GM19467 (cell line): ENCODE data around the gene ADSS2.
"Not testable (repeated sequence)": the region's sequence is repeated elsewhere in the genome, so short reads cannot be mapped to it uniquely, and the experiment has no call there.

ENCODE experiments used
- ATAC-seq: cut with Tn5 transposase; IDR thresholded peaks from one replicate; pipeline ENCODE4 v1.9.1; 2021; ENCODE audit warnings: mild to moderate bottlenecking, moderate library complexity; ENCODE audit not compliant: unreplicated experiment

Gene ADSS2

DNA sequence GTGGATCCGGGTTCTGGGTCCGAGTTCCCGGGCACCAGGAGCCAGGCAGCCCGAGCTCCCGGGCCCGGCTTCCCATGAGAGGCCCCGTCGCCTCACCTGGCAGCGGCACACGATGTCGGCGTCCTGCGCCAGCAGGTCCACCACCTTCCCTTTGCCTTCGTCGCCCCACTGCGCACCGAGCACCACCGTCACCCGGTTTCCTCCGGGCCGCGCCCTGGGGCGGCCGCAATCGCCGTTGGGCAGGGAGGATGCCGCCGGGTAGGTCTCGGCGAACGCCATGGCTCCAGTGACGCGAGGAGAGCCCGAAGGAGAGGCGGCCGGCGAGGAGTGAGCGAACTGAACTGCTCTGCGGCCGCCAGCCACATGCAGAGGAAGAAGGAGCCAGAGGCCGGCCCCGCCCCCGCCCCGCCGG lies at the start of gene ADSS2:
TSS of gene ADSS2 (minus strand) at position 371 of the 412 bp plus-strand sequence. CDS start at position 279, 92 bp downstream.
- no peak for ATAC-seq

DNA sequence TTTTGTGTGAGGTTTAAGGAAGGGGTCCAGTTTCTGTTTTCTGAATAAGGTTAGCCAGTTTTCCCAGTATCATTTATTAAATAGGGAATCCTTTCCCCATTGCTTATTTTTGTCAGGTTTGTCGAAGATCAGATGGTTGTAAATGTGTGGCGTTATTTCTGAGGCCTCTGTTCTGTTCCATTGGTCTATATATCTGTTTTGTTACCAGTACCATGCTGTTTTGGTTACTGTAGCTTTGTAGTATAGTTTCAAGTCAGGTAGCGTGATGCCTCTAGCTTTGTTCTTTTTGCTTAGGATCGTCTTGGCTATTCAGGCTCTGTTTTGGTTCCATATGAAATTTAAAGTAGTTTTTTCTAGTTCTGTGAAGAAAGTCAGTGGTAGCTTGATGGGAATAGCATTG lies 48.8 kb upstream of the ADSS2 start:
- not testable (repeated sequence) for ATAC-seq

GRCh38 chr1:244499484-244499883 lies 47.8 kb upstream of the ADSS2 start:
- ATAC-seq = not testable (repeated sequence)

DNA sequence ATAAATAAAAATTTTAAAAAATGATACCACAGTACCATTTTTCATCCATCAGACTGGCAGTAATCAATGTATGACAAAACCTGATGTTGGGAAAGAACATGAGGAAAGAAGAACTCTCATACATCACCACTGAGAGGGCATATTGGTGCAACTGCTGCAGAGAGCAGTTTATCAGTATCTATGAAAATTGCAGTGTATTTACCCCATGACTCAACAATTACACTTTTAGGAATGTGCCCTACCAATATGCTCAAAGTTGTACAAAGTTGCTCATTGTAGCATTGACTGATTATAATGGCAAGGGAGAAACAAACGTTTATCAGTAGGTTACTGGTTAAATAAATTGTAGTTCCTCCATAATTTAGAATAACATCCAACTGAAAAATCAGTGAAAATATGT lies 46.1 kb upstream of the ADSS2 start:
- no peak for ATAC-seq

GRCh38 chr1:244496186-244496585 lies 44.5 kb upstream of the ADSS2 start:
- no peak for ATAC-seq

DNA sequence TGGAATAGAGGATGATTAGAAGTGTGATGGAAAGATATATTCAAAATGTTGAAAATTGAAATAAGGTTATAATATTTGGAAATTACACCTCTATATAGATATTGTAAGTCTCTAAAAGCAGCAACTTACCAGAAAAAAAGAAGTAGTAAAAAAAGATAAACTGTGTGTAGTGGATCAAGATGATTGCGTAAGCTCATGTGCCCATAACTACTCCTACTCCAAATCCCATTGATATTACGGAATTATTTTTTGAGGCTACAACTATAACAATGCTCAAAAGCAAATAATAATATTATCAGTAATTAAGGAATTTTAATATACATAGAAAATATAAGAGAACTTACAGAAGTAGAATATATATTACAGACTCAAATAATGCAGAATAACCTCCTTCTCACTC lies 42.9 kb upstream of the ADSS2 start:
- no peak for ATAC-seq

DNA sequence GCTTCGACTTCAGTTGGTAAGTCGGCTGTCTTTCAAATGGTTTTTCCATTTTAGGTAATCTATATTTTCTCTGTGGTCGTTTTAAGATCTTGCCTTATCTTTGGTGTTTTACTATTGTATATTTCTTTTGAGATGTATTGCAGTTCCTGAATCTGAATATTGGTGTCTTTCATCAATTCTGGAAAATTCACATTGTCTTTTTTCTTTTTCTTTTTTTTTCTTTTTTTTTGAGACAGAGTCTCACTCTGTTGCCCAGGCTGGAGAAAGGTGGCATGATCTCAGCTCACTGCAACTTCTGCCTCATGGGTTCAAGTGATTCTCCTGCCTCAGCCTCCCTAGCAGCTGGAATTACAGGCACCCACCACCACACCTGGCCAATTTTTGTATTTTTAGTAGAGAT lies 33.3 kb upstream of the ADSS2 start:
- not testable (repeated sequence) for ATAC-seq

GRCh38 chr1:244473059-244473605 lies 21.4 kb upstream of the ADSS2 start:
- ATAC-seq = no peak

- ATAC-seq = no peak
Observed at GRCh38 chr1:244466724-244467123, 15.0 kb upstream of the ADSS2 start.

- ATAC-seq = peak; percentile 98
Observed at GRCh38 chr1:244461245-244462071, 9.7 kb upstream of the ADSS2 start, which contains the start of gene CATSPERE. TSS of gene CATSPERE (plus strand) at chr1:244461273. CDS start at chr1:244461430, 157 bp downstream.

DNA sequence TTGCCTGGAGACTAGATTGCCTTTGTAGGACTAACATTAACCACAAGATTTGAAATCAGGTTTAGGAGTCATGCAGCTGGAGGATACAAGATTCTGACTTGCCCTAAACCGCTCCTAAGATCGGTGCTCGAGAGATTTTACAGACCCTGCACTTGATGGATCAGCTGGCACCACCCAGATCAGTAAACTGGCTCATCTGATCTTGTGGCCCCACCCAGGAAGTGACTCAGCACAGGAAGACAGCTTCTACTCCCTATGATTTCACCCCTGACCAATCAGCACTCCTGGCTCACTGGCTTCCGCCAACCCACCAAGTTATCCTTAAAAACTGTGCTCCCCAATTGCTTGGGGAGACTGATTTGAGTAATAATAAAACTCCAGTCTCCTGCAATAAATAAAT lies 8.5 kb upstream of the ADSS2 start:
- ATAC-seq = no peak

DNA sequence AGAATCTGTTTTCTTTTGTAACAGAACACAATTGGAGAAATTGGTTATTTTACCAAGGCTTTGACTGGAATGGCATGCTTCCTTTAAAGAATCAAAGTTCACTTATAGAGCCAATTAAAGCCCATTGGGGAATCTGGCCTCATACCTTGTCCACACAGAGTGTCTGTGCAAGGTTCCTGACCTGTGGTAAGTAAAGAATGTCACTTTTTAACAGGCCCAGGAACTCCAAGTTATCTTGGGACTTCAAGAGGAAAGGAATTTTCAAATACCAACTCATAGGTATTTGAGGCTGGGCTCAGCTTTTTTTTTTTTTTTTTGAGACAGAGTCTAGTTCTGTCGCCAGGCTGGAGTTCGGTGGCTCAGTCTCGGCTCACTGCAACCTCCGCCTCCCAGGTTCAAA lies 7.1 kb upstream of the ADSS2 start:
- ATAC-seq = no peak

DNA sequence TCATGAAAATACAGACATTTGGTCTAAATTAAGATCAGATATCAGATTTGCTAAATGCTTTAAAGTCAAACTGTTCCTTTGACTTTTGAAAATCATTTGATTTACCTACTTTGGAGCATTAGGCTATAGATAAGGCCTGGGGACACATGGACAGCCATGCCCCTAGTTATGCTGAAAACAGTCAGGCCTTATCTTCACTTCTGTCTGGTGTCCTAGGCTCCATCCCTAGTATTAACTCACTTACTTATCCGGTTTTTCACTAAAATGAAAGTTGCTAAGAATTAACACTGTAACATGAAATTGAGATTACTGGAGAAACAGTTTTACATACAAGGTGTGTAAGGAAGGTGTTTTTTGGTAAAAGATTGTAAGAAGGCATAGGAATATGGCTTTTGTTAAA lies 4.9 kb upstream of the ADSS2 start:
- no peak for ATAC-seq

DNA sequence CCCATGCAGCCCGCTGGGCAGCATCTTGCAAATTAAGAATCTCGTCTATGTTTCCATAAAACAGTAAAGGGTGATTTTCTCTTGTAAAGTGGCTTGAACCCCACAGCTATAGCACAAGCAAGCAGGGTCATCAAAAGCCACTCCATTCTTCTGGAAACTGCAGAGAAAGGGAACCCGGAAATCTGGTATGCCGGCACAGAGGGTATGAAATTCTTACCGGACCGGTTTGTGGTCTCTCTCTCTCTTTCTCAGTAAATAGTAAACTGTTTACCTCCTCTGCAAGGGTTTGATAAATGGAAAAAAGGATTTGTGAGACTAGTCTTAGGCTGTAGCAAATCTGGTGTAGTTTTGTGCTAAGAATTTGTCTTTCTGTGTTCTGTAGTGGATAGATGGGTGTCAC lies 2.7 kb upstream of the ADSS2 start:
- no peak for ATAC-seq

DNA sequence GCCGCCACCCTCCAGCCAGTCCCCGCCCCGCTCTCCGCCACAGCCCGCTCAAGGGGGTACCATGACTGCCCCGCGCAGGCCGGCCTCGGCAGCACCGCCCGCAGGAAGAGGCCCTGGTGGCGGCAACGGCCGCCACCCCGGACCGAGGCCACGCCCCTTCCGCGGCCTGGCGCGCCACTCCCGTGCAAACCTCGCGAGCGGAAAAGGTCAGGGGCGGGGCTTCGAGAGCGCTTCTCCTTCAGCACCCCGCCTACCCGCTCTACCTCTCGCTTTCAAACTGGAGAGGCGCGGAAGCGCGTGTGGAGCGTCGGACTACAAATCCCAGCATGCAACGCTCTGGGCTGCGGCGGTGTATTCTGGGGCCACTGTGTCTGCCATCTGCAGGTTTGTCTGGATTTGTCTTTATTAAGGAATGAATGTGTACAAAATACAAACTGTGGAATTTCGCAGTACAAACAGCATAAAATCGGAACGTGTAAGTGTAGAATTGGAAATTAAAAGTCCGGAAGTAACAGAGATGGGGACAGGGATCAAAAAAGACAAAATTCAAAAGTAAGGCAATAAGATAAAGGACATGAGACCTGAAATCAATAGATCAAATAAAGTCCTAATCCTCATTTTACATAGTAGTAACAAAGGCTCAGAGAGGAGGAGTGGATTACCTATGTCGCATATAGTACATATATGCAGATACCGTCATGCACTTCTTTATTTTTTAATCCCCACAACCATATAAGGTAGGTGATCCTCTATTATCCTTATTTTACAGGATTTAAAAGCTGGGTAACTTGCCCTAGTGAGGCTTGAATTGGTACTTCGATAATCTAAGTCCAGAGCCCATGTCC lies 464 bp upstream of the ADSS2 start:
- ATAC-seq = peak; percentile 95

GRCh38 chr1:244450597-244451538 lies 841 bp downstream of the ADSS2 start:
- peak; percentile 6 for ATAC-seq

DNA sequence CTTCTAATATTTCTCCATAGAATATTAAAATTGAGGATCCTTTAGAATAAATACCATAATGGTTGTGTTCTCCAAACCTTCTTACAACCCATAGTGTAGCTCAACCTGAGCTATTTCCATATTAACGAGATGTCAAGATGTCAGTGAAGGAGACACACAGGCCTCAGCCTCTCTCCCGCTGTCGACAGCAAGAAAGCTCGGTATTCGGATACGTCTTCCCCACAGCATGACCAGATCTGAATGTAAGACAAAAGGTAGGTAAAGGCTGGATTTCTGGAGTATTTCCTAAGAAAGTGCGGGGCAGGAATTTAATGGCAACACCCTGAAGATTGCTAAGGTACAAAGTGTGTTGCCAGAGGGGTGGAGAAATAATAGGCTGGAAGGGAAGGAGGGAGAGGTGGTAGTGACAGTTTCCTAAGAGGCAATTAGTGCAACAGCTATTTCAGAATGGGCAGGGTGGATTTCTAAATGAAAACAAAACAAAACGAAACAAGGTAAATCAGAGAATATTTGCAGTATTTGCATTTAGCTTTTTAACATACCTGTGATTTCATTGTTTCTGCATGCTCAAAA lies 1.7 kb downstream of the ADSS2 start:
- no peak for ATAC-seq

- ATAC-seq = no peak
Observed at GRCh38 chr1:244448279-244449036, 3.3 kb downstream of the ADSS2 start.

DNA sequence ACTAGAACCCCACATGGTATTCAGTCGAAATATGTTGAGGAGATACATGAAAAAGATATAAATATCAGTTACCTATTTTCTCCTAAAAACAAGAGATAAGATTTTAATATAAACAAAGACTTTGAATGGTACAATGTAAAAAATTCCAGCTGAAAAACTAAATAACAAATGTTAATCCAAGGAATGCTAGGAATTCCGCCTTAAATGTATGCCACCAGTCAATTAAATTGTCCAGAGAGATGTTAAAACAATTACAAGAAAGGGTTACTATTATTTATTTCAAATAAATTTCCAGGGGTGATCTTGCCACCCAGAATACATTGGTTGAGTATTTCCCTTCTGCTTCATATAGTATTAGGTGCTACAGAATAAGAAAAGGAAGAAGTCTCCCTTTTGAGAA lies 4.2 kb downstream of the ADSS2 start:
- ATAC-seq = no peak
